HEK293T (cell line): Measurements from ENCODE around the gene CASP1.

ENCODE experiments used
- CTCF ChIA-PET: fragments of 350-600 bp; formaldehyde crosslinking; extraction: SDS; loops from one replicate; lab custom pipeline; 2021; ENCODE audit warnings: antibody characterized with exemption, inconsistent platforms; lab: Yijun Ruan, JAX
- POLR2A ChIA-PET: fragments of 350-600 bp; formaldehyde crosslinking; extraction: SDS; loops from one replicate; lab custom pipeline; 2020; ENCODE audit warnings: antibody characterized with exemption, inconsistent platforms; lab: Yijun Ruan, JAX
- DNase-seq: peaks from one replicate; pipeline ENCODE4 v3.0.0; 2012; ENCODE audit warnings: mixed read lengths; ENCODE audit errors: extremely low spot score
- ARNT ChIP-seq: fragments of 450-650 bp; IDR thresholded peaks from 2 replicates; pipeline ENCODE4 v1.6.1; 2017; ENCODE audit warnings: mild to moderate bottlenecking
- BHLHE40 ChIP-seq: fragments of 450-650 bp; IDR thresholded peaks from 2 replicates; pipeline ENCODE4 v1.6.1; 2016; ENCODE audit warnings: mild to moderate bottlenecking, moderate library complexity, borderline replicate concordance
- CTBP1 ChIP-seq: fragments of 450-650 bp; IDR thresholded peaks from 2 replicates; pipeline ENCODE4 v1.6.1; 2016; ENCODE audit warnings: borderline replicate concordance
- ELF4 ChIP-seq: fragments of 450-650 bp; IDR thresholded peaks from 2 replicates; pipeline ENCODE4 v1.6.1; 2017; ENCODE audit warnings: antibody characterized with exemption
- FOXA1 ChIP-seq: fragments of 450-650 bp; IDR thresholded peaks from 2 replicates; pipeline ENCODE4 v1.6.1; 2016; ENCODE audit warnings: mild to moderate bottlenecking
- FOXK2 ChIP-seq: fragments of 450-650 bp; IDR thresholded peaks from 2 replicates; pipeline ENCODE4 v1.6.1; 2016; ENCODE audit warnings: mild to moderate bottlenecking
- FOXM1 ChIP-seq: fragments of 450-650 bp; IDR thresholded peaks from 2 replicates; pipeline ENCODE4 v1.6.1; 2017; ENCODE audit warnings: mild to moderate bottlenecking, borderline replicate concordance
- HDGF ChIP-seq: fragments of 450-650 bp; IDR thresholded peaks from 2 replicates; pipeline ENCODE4 v1.6.1; 2017; ENCODE audit warnings: antibody characterized with exemption, borderline replicate concordance
- L3MBTL2 ChIP-seq: fragments of 450-650 bp; conservative IDR thresholded peaks from 2 replicates; pipeline ENCODE4 v1.6.1; 2016; ENCODE audit warnings: mild to moderate bottlenecking
- LEF1 ChIP-seq: fragments of 450-650 bp; IDR thresholded peaks from 2 replicates; pipeline ENCODE4 v1.6.1; 2017; ENCODE audit warnings: mild to moderate bottlenecking, borderline replicate concordance
- NFRKB ChIP-seq: fragments of 450-650 bp; IDR thresholded peaks from 2 replicates; pipeline ENCODE4 v1.6.1; 2016; ENCODE audit warnings: mild to moderate bottlenecking, moderate library complexity
- SP1 ChIP-seq: fragments of 450-650 bp; IDR thresholded peaks from 2 replicates; pipeline ENCODE4 v1.6.1; 2017
- SUZ12 ChIP-seq: fragments of 450-650 bp; IDR thresholded peaks from 2 replicates; pipeline ENCODE4 v1.6.1; 2016; ENCODE audit warnings: mild to moderate bottlenecking
- TARDBP ChIP-seq: fragments of 450-650 bp; IDR thresholded peaks from 2 replicates; pipeline ENCODE4 v1.6.1; 2016
- TF ChIP-seq, protein P1 (sequence below): fragments of 450-650 bp; IDR thresholded peaks from 2 replicates; pipeline ENCODE4 v1.6.1; 2016

The CASP1 gene

GRCh38 chr11:105056446-105056845, 21.5 kb upstream of the CASP1 start:
- ChIA-PET POLR2A (no interaction called here), CTCF (no interaction called here)
- no peak for DNase-seq
- no peak for TF ChIP-seq SUZ12
- no peak for TF ChIP-seq FOXA1
- TF ChIP-seq, protein P1, sequence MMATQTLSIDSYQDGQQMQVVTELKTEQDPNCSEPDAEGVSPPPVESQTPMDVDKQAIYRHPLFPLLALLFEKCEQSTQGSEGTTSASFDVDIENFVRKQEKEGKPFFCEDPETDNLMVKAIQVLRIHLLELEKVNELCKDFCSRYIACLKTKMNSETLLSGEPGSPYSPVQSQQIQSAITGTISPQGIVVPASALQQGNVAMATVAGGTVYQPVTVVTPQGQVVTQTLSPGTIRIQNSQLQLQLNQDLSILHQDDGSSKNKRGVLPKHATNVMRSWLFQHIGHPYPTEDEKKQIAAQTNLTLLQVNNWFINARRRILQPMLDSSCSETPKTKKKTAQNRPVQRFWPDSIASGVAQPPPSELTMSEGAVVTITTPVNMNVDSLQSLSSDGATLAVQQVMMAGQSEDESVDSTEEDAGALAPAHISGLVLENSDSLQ: no peak
- no peak for TF ChIP-seq ARNT
- no peak for TF ChIP-seq BHLHE40
- no peak for TF ChIP-seq TARDBP
- no peak for TF ChIP-seq ELF4
- TF ChIP-seq LEF1: no peak
- TF ChIP-seq HDGF: no peak

GRCh38 chr11:105054723-105055493, 20.0 kb upstream of the CASP1 start:
- TF ChIP-seq FOXM1: no peak
- TF ChIP-seq FOXK2: no peak
- no peak for TF ChIP-seq CTBP1
- no peak for TF ChIP-seq SUZ12
- TF ChIP-seq TARDBP: no peak
- no peak for TF ChIP-seq ARNT
- TF ChIP-seq BHLHE40: no peak
- TF ChIP-seq SP1: no peak
- TF ChIP-seq, protein P1: no peak
- CTCF ChIA-PET: no interaction called here
- DNase-seq: no peak
- POLR2A ChIA-PET: no interaction called here

DNA sequence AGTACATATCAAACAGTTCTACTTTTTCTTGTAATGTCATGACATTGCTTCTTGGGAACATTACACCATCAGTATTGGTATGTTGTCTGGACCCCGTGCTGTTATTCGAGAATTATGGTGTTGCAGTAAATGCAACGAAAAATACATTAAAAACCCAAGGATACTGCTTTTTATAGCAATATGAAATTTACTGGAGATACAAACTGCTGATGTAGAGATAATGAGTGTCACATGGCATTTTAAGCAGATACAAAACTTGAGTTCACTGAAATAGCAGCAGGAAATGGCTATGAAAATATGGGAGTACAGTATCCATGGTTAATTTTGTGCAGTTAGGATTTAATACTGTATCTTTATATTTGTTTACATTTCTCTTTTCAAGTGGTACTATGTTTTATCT, 17.5 kb upstream of the CASP1 start:
- no peak for DNase-seq
- POLR2A ChIA-PET: no interaction called here
- CTCF ChIA-PET: no interaction called here
- no peak for TF ChIP-seq BHLHE40
- no peak for TF ChIP-seq ARNT
- TF ChIP-seq SP1: no peak
- TF ChIP-seq L3MBTL2: no peak
- TF ChIP-seq LEF1: no peak
- TF ChIP-seq FOXK2: no peak

DNA sequence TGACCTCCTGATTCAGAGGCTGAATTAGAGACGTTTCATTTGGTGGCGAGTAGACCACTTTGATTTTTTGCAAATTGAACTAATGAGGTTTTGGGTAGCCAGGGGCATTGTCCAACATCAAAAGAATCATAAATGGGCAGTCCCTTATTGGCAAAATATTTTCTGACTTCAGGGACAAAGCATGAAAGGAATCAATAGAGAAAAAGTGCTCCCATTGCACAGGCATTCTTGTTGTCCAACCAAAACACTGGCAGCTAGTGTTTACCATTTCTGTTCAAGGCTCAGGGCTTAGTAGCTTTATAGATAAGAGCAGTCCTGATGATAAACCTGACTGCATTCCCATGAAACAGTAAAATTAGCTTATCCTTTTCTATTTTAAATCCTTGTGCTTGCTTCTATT, 16.6 kb upstream of the CASP1 start:
- TF ChIP-seq LEF1 (no peak), BHLHE40 (no peak), L3MBTL2 (no peak), CTBP1 (no peak)
- POLR2A ChIA-PET: no interaction called here
- CTCF ChIA-PET: no interaction called here
- DNase-seq: no peak

DNA sequence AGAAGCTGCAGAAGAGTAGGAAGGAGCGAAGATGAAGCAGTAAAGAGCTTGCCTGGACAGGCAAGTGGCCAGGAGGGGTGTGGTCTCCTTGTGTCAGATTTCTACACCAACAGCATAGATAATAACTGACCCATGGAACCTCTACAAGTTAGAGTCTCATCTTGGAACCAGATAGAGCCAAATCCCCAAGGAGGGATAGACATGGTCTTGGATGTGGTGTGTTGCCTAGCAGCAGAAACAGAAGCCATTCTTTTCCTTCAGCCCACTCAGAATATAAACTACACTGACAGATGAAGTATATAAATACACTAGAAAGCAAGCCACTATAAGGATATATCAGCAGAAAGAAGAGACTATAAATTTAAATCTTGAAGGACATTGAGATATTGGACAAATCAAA, 14.5 kb upstream of the CASP1 start:
- no peak for TF ChIP-seq FOXA1
- no peak for TF ChIP-seq SUZ12
- TF ChIP-seq LEF1: no peak
- no peak for TF ChIP-seq NFRKB
- no peak for TF ChIP-seq BHLHE40
- no peak for TF ChIP-seq HDGF
- TF ChIP-seq ARNT: no peak
- TF ChIP-seq, protein P1: no peak
- no peak for TF ChIP-seq L3MBTL2
- TF ChIP-seq CTBP1: no peak
- no peak for TF ChIP-seq SP1
- TF ChIP-seq TARDBP: no peak
- POLR2A ChIA-PET: no interaction called here
- no peak for DNase-seq
- CTCF ChIA-PET: no interaction called here

GRCh38 chr11:105046898-105047579, 12.1 kb upstream of the CASP1 start:
- ChIA-PET CTCF (no interaction called here), POLR2A (no interaction called here)
- TF ChIP-seq, protein P1: no peak
- no peak for TF ChIP-seq HDGF
- no peak for DNase-seq
